GM06990 (cell line): ENCODE data around the gene ADCK1.

Experiments
- DNase-seq: peaks from one replicate; pipeline ENCODE4 v3.0.0-alpha.2; 2011; ENCODE audit not compliant: insufficient read length; ENCODE audit errors: extremely low read depth
- H3K27me3 ChIP-seq: replicated peaks from 2 replicates; pipeline ENCODE4 v1.6.0; 2011; ENCODE audit warnings: low read length; ENCODE audit not compliant: control insufficient read depth, insufficient read depth
- H3K36me3 ChIP-seq: 2 replicates; pipeline ENCODE4 v1.5.1; 2011; ENCODE audit warnings: low read length; ENCODE audit not compliant: control insufficient read depth, insufficient read depth
- H3K4me3 ChIP-seq: replicated peaks from 2 replicates; pipeline ENCODE4 v1.5.1; 2011; ENCODE audit warnings: low read depth, mild to moderate bottlenecking, control low read depth, low read length
- CTCF ChIP-seq: IDR thresholded peaks from 2 replicates; pipeline ENCODE4 v1.5.1; 2011; ENCODE audit warnings: low read length, control low read depth, mild to moderate bottlenecking, inconsistent platforms; ENCODE audit not compliant: insufficient read depth, poor library complexity, severe bottlenecking

Gene ADCK1

GRCh38 chr14:77921818-77922217 is 121.9 kb downstream of the ADCK1 start:
- no peak for DNase-seq
- Histone ChIP-seq H3K36me3 (no peaks in the 10 kb centered on the region; the same call in 1 of the 2 replicates), H3K27me3 (no peaks in the 10 kb centered on the region), H3K4me3 (no peak overlapping the region)
- TF ChIP-seq CTCF = no peak

DNA sequence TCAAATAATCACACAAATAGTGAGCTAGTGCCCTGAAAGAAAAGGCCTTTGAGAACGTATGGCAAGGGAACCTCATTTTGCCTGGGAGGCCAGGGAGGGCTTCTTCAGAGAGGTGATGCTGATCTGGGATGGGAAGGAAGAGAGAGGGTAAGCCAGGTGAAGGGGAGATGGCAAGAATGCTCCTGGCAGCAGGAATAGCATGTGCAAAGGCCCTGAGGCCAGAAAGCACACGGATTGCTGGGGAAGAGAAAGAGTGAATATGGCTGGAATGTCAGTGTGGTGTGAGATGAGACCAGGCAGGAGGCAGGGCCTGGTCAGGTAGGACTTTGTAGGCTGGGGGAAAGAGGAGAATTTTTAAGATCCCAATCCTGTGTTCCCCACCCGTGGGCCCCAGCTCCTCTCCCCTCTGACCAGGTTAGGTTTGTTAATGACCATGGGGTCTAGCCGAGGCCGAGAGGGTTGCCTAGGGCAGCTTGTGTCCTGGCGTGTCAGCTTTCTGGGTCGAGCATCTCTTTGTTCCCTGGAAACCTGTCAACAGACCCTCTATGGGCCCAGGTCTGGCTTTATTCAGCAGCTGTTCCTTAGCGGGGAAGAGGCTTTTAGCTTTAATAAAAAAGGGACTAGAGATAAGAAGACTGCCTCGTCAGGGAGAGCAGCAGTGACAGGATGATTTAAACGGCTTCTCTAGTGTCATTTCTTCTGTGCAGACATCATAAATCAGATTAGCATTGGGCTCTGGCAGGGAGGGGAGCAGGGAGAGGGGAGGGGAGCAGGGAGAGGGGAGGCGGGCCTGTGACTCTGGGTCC is 123.4 kb downstream of the ADCK1 start:
- DNase-seq = no peak
- no peak for TF ChIP-seq CTCF
- no peaks in the 10 kb centered on the region; the same call in 1 of the 2 replicates for H3K36me3 ChIP-seq
- no peak overlapping the region for H3K4me3 ChIP-seq
- H3K27me3 ChIP-seq = no peaks in the 10 kb centered on the region

DNA sequence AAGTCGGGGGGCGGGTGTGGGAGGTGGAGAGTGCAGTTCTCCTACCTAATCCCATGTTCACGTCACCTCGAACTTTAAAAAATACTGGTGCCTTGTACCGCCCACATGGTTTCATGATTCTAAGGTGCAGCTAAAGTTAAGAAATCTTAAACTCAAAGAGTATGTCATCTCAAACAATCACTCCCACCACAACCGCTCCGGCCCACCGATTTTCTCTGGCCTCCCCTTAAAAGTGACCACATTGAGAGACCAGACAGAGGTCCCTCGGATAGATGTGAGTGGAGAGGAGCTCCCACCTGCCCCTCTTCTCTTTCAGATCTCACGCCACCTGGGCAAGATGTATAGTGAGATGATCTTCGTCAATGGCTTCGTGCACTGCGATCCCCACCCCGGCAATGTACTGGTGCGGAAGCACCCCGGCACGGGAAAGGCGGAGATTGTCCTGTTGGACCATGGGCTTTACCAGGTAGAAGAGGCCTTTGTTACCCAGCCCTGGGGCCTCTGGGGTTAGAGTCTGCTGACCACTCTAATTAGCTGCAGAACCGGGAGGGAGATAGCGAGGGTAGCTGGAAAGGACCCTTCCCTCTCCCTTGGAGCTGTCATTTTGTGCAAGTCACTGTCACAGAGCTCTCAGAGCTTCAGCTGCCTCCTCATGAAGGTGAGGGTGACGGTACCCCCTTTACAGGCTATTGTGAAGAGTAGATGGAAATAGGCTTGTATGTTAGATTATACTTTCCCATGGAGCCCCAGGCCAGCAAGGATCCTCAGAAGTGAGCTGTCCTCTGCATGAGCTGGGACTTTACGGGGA is 124.4 kb downstream of the ADCK1 start:
- Histone ChIP-seq H3K4me3 (no peak overlapping the region), H3K27me3 (no peaks in the 10 kb centered on the region), H3K36me3 (no peaks in the 10 kb centered on the region; the same call in 1 of the 2 replicates)
- no peak for DNase-seq
- TF ChIP-seq CTCF = no peak

GRCh38 chr14:77926942-77927341 is 127.0 kb downstream of the ADCK1 start:
- no peak for DNase-seq
- no peaks in the 10 kb centered on the region; the same call in 1 of the 2 replicates for H3K36me3 ChIP-seq

GRCh38 chr14:77931441-77931840 is 131.5 kb downstream of the ADCK1 start:
- no peak for DNase-seq
- Histone ChIP-seq H3K4me3 (no peak overlapping the region), H3K36me3 (no peaks in the 10 kb centered on the region; the same call in 1 of the 2 replicates), H3K27me3 (no peaks in the 10 kb centered on the region)
- no peak for TF ChIP-seq CTCF

More at GRCh38 chr14:77926942-77927341, 127.0 kb downstream of the ADCK1 start:
- TF ChIP-seq CTCF = no peak
- H3K4me3 ChIP-seq = no peak overlapping the region
- no peaks in the 10 kb centered on the region for H3K27me3 ChIP-seq
